ENCODE data around the gene GALP. TPM values are rescaled to one million over a fixed set of nuclear protein-coding genes. Genes with fewer than 3 reads are reported as not detected.

GALP gene
- total RNA-seq, 1 donor from 2014 or later, result 0.37 TPM

DNA sequence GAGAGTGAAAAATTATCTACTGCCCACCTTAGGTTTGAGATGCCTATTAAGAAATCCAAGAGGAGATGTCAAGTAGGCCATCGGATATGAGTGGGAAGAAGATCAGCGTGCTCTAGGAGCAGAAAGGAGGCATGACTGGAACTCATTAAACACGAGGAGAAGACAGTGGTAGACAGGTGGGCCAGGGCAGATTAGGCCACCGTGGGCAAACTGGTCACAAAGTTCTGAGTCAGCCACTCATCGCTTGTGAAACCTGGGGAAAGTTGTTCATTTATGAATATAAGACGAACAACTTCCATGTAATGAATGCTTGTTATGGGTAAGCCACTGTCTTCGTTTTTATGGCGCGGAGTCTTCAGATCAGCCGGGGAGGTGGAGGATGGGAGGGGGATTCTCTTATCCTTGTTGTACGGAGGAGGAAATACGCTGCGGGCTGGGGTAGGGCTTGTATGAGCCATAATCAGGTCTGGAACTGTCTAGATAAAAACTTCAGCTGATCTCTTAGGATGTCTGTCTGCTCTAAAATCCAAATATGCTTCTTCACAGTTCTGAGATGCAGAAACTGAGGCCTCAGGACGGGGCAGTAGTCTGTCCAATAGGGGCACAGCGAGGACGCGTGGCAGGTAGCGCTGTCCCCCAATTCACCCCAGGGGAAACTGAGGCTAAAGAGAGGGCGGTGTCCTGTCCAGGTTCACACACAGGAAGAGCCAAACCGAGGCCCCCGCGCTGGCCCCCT, 35.8 kb upstream of the GALP start:
- Mint-ChIP-seq H3K27ac (ENCODE audit: unreplicated experiment) (peak overlapping the region; percentile 87), H3K4me1 (peaks cover 43% of the 10 kb centered on the region), H3K9me3 (no peaks in the 10 kb centered on the region), H3K27me3 (ENCODE audit: low read depth) (no peaks in the 10 kb centered on the region), H3K4me3 (peak overlapping the region; percentile 92), H3K36me3 (ENCODE audit: low read depth) (no peaks in the 10 kb centered on the region)
- DNase-seq (ENCODE audit: low read depth, low spot score), result no peak
- TF ChIP-seq, protein P1, sequence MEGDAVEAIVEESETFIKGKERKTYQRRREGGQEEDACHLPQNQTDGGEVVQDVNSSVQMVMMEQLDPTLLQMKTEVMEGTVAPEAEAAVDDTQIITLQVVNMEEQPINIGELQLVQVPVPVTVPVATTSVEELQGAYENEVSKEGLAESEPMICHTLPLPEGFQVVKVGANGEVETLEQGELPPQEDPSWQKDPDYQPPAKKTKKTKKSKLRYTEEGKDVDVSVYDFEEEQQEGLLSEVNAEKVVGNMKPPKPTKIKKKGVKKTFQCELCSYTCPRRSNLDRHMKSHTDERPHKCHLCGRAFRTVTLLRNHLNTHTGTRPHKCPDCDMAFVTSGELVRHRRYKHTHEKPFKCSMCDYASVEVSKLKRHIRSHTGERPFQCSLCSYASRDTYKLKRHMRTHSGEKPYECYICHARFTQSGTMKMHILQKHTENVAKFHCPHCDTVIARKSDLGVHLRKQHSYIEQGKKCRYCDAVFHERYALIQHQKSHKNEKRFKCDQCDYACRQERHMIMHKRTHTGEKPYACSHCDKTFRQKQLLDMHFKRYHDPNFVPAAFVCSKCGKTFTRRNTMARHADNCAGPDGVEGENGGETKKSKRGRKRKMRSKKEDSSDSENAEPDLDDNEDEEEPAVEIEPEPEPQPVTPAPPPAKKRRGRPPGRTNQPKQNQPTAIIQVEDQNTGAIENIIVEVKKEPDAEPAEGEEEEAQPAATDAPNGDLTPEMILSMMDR (conservative IDR thresholded peaks at IDR 0.05), result no peak

DNA sequence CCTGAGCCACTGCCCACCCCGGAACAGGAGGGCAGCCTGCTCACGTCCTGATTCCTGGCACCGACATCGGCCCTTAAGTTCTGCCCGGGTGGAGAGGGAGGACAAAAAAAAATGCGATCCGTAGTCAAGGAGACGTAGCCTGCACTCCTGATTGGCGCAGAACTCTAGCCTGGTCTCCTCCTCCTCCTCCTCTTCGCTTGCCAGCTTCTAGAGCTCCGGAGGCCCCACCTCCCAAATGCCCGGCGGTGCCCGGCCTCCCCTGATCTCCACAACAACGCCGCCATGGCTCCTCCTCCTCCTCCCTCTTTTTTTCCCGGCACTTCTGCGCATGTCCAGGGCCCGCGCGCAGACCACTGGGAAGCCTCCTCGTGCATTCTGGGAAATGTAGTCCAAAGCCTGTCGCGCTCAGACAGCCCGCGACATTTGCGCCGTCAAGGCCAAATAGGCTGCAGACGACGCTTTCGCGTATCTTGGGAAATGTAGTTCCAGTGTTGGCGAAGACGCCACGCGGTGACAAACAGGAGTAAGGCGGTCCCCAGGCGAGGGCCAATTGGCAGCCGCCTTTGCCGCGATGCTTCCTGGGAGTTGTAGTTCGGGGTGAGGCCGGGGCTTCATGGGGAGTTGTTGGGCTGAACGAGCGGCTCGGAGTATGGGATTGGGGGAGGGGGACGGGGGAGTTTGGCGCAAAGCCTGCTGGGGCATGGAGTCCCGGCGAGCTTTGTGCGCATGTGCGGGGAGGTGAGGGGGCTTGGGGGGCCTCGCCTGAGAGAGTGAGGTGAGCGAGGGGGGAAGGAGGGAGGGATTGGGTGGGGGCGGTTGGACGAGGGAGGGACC, 35.0 kb upstream of the GALP start, which contains the start of gene ZNF444:
Gene ZNF444 (plus strand): TSS at position 705 of the 834 bp plus-strand sequence. CDS start 5,625 bp downstream, outside the sequence.
- DNase-seq (ENCODE audit: low read depth, low spot score), result peak; percentile 97
- H3K27ac Mint-ChIP-seq (ENCODE audit: unreplicated experiment), result peak within 1 kb of the TSS; percentile 87
- H3K4me1 Mint-ChIP-seq, result peaks cover 43% of the 10 kb centered on the region
- H3K36me3 Mint-ChIP-seq (ENCODE audit: low read depth), result no peaks in the 10 kb centered on the region
- no peaks in the 10 kb centered on the region for H3K27me3 Mint-ChIP-seq (ENCODE audit: low read depth)
- TF ChIP-seq, protein P1 (conservative IDR thresholded peaks at IDR 0.05), result no peak
- H3K9me3 Mint-ChIP-seq, result no peaks in the 10 kb centered on the region
- peak within 1 kb of the TSS; percentile 92 for H3K4me3 Mint-ChIP-seq

DNA sequence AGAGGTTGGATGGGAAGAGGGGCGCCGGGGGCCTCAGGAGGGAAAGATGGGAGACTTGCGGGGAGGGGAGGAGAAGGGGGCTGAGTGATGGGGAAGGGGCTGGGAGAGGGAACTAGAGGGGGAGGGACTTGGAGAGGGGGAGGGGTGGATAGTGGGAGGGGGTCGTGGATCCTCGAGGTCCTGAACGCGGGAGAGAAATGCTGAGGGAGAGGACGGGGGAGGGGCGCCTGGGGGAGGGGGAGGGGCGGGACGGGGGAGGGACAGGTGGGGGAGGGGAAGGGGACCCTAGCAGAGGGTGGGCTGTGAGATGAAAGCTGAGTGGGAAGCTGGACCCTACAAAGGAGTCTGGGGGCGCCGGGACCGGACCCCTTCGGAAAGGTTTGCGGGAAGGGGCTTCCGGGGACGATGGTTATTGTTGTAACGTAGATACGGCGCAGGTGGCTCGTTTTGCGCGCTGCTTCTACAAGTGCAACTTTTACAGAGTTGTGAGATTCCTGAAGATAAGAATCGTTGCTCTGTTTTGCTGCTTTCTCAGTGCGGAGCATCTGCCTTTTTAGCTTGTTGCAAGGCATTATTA, 34.3 kb upstream of the GALP start:
- DNase-seq (ENCODE audit: low read depth, low spot score), result no peak
- no peaks in the 10 kb centered on the region for H3K27me3 Mint-ChIP-seq (ENCODE audit: low read depth)
- TF ChIP-seq, protein P1 (conservative IDR thresholded peaks at IDR 0.05), result no peak
- H3K36me3 Mint-ChIP-seq (ENCODE audit: low read depth), result no peaks in the 10 kb centered on the region
- no peak overlapping the region for H3K27ac Mint-ChIP-seq (ENCODE audit: unreplicated experiment)
- H3K4me1 Mint-ChIP-seq, result peaks cover 37% of the 10 kb centered on the region
- no peaks in the 10 kb centered on the region for H3K9me3 Mint-ChIP-seq
- peak overlapping the region; percentile 92 for H3K4me3 Mint-ChIP-seq

DNA sequence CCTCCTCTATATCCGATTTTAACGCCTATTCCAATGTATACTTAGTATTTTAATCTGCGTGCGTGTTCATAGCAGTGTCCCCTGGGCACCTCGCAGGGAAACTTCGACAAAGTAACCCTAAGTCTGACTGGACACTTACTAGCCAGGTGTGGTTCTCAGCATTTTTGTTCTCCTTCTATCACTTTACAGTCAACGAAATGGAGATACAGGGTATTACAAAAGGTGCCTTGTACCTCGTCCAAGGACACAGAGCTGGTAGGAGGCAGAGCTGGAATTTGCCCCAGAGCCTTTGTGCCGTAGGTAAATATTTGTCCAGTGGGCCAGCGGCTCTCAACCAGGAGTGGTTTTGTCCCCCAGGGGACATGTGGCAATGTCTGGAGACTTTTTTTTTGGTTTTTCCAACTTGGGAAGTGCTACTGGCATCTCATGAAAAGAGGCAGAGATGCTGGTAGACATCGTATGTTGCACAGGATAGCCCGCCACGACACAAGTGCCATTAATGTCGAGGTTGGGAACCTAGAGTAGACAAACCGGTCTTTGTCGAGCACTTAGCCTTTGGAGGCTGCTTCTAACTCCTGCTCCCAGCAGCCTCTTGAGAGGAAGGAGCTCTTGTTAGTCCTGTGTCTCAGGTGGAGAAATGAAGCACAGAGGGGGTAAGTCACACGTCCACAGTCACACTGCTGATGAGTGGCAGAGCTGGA, 33.6 kb upstream of the GALP start:
- no peak for DNase-seq (ENCODE audit: low read depth, low spot score)
- peak overlapping the region; percentile 88 for H3K4me3 Mint-ChIP-seq
- H3K4me1 Mint-ChIP-seq, result peaks cover 37% of the 10 kb centered on the region
- TF ChIP-seq, protein P1 (conservative IDR thresholded peaks at IDR 0.05), result no peak
- no peaks in the 10 kb centered on the region for H3K27me3 Mint-ChIP-seq (ENCODE audit: low read depth)
- H3K27ac Mint-ChIP-seq (ENCODE audit: unreplicated experiment), result no peak overlapping the region
- no peaks in the 10 kb centered on the region for H3K36me3 Mint-ChIP-seq (ENCODE audit: low read depth)
- H3K9me3 Mint-ChIP-seq, result no peaks in the 10 kb centered on the region

DNA sequence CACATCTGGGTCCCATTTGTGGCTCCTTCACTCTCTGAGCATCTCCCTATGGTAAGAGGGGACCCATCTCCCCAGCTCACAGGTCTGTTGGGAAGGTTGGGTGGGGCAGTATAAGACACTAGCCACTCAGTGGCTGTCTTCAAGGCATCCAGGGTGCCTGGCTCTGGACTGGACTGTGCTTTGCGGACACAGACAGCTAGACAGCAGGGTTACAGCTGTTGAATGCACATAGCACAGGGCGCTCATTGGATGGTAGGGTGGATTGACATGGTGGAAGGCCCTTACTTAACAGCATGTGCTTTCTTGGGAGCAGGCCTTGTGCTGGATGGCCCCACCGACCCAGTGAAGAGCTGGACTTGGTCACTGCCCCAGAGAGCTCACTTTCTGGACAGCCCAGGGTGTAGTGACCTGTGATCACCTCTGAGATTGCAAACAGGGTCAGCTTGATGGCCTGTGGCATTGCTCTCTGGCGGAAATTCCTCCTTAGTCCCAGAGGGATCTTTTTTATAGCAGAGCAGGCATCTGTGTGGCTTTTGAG, 32.8 kb upstream of the GALP start:
- no peaks in the 10 kb centered on the region for H3K9me3 Mint-ChIP-seq
- no peak overlapping the region for H3K27ac Mint-ChIP-seq (ENCODE audit: unreplicated experiment)
- no peak for DNase-seq (ENCODE audit: low read depth, low spot score)
- TF ChIP-seq, protein P1 (conservative IDR thresholded peaks at IDR 0.05), result no peak
- peaks cover 37% of the 10 kb centered on the region for H3K4me1 Mint-ChIP-seq
- H3K27me3 Mint-ChIP-seq (ENCODE audit: low read depth), result no peaks in the 10 kb centered on the region
- H3K4me3 Mint-ChIP-seq, result peak overlapping the region; percentile 88
- H3K36me3 Mint-ChIP-seq (ENCODE audit: low read depth), result no peaks in the 10 kb centered on the region

Data from neural crest cell (in vitro differentiated cells).